NOMO-1 treated with dmso at 0.1 percent for 144 hours (cell line): ENCODE results near the gene EIF2S3.
A peak's percentile ranks its signal among the peaks of the same experiment; 100 is the strongest.
"Not testable (repeated sequence)": the region's sequence is repeated elsewhere in the genome, so short reads cannot be mapped to it uniquely, and the experiment has no call there.

Experiments used
- DNase-seq: peaks from one replicate; lab custom pipeline; 2025; ENCODE audit not compliant: unreplicated experiment; lab: John Stamatoyannopoulos, UW

The EIF2S3 gene

DNA sequence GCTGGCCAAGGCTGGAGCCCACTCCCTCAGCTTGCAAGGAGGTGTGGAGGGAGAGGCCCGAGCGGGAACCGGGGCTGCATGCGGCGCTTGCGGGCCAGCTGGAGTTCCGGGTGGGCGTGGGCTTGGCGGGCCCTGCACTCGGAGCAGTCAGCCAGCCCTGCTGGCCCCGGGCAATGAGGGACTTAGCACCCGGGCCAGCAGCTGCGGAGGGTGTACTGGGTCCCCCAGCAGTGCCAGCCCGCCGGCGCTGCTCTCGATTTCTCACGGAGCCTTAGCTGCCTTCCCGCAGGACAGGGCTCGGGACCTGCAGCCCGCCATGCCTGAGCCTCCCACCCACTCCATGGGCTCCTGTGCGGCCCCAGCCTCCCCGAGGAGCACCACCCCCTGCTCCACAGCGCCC is 5.1 kb upstream of the EIF2S3 start:
- not testable (repeated sequence) for DNase-seq

DNA sequence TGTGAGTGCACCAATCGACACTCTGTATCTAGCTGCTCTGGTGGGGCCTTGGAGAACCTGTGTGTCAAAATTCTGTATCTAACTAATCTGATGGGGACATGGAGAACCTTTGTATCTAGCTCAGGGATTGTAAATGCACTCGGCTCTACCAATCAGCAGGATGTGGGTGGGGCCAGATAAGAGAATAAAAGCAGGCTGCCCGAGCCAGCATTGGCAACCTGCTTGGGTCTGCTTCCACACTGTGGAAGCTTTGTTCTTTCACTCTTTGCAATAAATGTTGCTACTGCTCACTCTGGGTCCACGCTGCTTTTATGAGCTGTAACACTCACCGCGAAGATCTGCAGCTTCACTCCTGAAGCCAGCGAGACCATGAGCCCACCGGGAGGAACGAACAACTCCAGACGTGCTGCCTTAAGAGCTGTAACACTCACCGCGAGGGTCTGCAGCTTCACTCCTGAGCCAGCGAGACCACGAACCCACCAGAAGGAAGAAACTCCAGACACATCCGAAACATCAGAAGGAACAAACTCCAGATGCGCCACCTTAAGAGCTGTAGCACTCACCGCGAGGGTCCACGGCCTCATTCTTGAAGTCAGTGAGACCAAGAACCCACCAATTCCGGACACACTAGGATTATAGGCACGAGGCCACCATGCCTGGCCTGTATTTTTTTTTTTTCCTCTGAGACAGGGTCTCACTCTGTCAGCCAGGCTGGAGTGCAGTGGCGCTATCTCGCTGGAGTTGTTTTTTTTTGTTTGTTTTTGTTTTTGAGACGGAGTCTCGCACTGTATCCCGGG is 4.0 kb upstream of the EIF2S3 start:
- DNase-seq, result not testable (repeated sequence)

DNA sequence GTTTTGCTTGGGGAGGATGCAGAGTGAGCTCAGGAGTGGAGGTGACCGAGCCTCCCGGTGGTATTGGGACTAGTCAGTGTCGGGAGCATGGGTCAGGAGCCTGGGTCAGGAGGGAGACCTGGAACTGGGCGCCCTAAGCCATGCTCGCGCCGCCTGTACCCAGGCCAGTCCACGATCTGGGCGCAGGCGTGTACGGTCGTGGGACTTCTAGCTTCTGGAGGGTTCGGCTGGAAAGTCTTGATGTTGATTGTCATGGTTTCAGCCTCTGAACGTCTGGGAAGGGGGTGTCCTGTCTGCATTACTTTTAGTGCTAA is 244 bp downstream of the EIF2S3 start:
- DNase-seq, result no peak

DNA sequence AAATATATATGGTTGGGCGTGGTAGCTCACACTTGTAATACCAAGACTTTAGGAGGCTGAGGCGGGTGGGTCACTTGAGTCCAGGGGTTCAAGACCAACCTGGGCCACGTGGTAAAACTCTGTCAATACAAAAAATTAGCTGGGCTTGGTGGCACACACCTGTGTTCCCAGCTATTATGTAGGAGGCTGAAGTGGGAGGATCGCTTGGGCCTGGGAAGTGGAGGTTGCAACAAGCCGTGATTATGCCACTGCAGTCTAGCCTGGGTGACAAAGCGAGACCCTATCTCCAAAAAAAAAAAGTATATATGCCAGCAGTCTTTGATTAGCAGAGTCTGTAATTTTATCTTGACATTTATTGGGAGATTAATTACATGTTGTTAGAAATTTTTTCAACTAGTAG is 8.7 kb downstream of the EIF2S3 start:
- no peak for DNase-seq

DNA sequence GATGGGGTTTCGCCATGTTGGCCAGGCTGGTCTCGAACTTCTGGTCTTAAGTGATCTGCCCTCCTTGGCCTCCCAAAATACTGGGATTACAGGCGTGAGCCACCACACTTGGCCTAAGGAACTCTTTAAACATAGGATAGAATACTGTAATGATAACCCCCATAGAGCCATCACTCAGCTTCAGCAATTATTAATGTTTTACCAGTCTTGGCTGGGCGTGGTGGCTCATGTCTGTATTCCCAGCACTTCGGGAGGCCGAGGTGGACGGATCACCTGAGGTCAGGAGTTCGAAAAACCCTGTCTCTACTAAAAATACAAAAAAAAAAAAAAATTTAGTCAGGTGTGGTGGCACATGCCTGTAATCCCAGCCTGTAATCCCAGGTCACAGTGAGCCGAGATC is 15.1 kb downstream of the EIF2S3 start:
- no peak for DNase-seq

DNA sequence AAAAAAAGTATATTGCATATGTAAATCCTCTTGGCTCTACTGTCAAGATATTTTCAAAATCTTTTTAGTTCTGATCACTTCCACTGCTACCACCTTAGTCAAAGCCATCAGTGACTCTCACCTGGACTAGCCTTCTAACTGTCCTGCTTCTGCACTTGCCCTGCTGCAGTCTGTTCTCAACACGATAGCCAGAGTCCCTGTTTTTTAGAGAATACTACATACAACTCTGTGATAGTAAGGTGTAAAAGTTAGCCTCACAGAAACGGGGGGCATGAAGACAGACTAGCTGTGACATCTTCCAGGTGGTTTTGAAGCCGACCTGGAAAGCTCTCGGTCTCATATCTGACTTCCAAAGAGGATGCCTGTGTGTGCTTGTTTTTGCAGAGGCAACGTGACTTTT is 24.7 kb downstream of the EIF2S3 start:
- no peak for DNase-seq

DNA sequence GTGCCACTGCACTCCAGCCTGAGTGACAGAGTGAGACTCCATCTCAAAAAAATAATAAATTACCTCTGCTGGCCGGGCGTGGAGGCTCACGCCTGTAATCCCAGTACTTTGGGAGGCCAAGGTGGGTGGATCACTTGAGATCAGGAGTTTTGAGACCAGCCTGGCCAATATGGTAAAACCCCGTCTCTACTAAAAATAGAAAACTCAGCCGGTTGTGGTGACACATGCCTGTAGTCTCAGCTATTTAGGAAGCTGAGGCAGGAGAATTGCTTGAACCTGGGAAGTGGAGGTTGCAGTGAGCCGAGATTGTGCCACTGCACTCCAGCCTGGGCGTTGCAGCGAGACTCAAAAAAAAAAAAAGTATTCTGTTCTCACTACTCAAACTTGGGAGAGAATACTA is 25.5 kb downstream of the EIF2S3 start:
- DNase-seq, result not testable (repeated sequence)

DNA sequence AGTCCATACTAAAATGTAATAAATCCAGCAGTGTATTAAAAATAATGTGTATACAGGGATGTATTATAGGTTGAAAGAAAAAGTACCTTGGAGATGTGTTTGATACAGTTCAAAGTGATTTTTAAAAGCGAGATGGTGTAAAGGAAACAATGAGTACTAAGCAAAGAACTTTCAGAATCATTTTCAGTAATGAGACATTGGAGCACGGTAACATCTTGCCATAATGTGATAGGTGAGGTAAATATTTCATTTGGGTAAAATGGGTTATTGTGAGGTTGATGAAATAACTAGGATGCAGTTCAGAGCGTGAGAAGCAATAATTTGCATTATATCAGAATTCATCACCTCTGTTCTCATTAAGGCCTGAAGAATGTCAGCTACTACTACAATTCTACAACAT is 25.9 kb downstream of the EIF2S3 start:
- no peak for DNase-seq

DNA sequence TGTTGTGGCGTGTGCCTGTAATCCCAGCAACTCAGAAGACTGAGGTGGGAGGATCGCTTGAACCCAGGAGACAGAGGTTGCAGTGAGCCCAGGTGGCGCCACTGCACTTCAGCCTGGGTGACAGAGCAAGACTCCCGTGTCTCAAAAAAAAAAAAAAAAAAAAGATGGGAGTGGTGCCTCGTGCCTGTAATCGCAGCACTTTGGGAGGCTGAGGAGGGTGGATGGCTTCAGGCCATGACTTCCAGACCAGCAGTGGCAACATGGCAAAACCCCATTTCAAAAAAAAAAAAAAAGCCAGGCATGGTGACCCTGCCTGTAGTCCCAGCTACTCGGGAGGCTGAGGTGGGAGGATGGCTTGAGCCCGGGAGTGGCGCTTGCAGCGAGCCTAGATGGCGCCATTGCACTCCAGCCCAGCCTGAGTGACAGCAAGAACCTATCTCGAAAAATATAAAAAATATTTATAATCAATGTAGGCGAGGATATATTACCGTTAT is 27.0 kb downstream of the EIF2S3 start:
- peak; percentile 5 for DNase-seq

DNA sequence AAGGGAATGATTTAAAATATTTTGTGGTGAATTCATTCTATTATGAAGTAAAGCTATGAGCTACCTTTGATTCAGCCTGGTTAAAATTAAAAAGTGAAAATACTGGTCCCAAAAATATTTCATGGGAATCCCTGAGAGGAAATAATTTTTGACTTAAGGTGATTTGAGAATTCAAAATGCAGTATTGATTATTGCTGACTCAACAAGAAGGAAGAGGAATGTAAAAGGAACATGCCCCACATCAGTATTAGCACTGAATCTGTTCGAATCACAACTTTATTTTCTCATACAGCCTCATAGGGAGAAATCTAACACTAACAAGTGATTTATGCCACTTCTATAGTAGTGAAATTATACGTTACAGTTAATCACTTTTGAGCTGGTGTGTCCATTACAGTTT is 27.7 kb downstream of the EIF2S3 start:
- no peak for DNase-seq

DNA sequence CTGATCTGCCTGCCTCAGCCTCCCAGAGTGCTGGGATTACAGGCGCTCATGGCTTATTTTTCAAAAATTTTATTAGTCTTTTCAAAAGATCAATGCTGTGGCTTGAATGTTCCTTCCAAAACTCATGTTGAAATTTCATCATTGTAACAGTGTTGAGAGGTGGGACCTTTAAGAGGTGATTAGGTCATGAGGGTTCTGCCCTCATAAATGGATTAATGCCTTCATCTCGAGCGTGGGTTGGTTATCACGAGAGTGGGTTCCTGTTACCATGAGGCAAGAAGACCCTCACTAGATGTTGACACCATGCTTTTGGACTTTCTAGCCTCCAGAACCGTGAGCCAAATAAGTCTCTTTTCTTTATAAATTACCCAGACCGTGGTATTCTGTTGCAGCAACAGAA is 30.3 kb downstream of the EIF2S3 start:
- DNase-seq, result no peak

DNA sequence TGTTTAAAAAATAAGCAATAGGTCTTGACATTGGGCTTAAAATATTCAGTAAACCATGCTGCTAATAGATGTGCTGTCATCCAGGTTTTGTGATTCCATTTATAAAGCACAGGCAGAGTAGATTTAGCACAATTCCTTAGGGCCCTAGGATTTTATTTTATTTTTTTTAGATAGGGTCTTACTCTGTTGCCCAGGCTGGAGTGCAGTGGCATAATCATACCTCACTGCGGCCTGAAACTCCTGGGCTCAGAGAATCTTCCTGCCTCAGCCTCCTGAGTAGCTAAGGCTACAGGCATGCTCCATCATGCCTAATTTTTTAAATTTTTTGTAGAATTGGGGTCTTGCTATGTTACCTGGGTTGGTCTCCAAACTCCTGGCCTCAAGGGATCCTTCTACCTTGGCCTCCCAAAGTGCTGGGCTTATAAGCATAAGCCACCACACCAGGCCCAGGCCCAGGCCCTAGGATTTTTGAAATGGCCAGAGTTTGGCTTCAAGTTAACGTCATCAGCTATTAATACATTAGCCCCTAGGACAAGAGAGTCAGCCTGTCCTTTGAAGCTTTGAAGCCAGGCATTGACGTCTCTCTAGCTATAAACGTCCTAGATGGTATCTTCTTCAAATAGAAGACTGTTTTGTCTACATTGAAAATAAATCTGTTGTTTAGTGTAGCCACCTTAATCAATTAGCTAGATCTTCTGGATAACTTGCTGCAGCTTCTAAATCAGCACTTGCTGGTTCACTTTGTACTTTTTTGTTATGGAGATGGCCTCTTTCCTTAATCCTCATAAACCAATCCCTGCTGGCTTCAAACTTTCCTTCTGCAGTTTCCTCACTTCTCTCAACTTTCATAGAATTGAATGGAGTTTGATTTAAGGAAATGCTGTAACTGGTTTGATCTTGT is 35.8 kb downstream of the EIF2S3 start:
- no peak for DNase-seq

DNA sequence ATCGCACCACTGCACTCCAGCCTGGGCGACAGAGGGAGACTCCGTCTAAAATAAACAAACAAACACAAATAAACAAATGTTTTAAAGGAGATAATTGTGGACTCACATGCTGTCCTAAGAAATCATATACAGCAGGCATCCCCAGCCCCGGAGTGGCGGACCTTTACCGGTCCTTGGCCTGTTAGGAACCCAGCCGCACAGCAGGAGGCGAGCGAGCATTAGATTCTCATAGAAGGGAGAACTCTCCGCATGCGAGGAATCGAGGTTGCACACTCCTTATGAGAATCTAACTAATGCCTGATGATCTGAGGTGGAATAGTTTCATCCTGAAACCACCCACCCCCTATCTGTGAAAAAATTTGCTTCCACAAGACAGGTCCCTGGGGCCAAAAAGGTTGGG is 39.0 kb downstream of the EIF2S3 start:
- no peak for DNase-seq

DNA sequence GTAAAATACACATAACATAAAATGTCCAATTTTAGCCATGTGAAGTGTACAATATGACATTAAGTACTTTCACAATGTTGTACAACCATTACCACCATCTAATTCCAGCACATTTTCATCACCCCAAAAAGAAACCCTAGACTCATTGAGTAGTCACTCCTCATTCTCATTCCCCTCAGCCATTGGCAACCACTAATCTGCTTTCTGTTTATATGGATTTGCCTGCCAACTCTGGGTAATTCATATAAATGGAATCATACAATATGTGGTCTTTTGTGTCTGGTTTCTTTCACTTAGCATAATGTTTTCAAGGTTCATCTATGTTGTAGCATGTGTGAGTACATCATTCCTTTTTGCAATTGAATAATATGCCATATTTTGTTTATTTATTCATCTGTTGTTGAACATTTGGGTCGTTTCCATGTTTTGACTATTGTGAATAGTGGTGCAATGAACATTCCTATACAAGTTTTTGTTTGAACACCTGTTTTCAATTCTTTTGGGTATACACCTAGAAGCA is 43.0 kb downstream of the EIF2S3 start:
- DNase-seq, result no peak

DNA sequence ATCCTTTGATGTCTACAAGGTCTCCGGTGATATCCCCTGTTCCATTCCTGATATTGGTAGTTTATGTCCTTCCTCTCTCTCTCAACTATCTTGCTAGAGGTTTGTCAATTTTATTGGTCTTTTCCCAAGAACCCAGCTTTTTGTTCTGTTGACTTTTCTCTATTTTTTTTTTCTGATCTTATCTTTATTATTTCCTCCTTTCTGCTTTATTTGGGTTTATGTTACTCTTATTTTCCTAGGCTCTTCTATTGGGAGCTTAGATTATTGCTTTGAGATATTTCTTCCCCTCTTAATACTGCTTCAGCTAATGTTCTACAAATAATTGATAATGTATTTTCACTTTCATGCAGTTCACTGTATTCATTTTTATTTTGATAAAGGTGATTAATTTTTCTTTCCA is 44.2 kb downstream of the EIF2S3 start:
- DNase-seq, result no peak

DNA sequence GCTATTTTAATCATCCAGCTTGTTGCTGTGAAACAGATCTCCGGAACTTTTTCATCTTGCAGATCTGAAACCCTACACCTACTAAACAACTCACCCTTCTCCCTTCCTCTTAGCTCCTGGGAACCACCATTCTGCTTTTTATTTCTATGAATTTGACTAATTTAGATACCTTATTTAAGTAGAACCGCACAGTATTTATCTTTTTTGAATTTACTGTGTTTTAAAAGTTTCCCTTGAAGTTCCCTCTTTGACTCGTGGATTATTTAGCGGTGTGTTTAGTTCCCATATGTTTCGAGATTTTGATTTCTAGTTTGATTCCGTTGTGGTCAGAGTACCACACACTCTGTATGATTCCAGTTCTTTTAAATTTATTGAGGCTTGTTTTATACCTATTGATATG is 44.6 kb downstream of the EIF2S3 start:
- DNase-seq, result no peak

DNA sequence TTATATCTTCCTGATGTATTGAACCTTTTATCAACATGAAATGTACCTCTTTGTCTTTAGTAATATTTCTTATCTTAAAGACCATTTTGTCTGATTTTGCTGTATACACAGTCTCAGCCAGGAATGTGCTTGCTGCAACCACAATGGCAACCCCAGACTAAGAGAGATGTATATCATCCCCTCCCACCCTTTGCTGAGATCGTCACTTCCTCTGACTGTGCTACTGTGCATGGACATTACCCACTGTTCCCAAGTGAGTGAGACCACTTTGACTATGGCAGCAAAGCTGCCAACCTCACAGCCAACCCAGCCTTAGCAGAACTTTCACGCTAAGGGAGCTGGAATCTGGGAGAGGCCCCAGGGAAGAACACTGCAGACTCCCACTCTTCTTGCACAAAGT is 46.0 kb downstream of the EIF2S3 start:
- DNase-seq, result no peak

DNA sequence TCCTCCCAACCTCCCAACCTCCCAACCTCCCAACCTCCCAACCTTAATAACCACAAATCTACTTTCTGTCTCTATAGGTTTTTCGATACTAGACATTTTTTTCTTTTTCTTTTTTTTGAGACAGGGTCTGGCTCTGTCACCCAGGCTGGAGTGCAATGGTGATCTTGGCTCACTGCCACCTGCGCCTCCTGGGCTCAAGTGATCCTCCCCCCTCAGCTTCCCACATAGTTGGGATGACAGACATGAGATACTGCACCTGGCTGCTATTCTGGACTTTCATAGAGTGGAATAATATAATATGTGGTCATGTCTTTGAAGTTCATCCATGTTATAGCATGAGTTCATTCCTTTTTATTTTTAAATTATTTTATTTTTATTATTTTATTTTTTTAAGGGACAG is 55.3 kb downstream of the EIF2S3 start:
- DNase-seq, result no peak

DNA sequence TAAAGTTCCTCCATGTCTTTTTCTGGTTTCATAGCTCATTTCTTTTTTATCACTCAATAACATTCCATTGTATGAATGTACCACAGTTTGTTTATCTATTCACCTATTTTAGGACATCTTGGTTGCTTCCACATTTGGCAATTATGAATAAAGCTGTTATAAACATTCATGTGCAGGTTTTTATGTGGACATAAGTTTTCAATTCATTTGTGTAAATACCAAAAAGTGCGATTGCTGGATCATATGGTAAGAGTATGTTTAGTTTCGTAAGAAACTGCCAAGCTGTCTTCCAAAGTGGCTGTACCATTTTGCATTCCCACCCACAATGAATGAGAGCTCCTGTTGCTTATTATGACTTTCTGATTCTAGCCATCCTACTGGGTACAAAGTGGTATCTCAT is 58.4 kb downstream of the EIF2S3 start:
- DNase-seq, result no peak

DNA sequence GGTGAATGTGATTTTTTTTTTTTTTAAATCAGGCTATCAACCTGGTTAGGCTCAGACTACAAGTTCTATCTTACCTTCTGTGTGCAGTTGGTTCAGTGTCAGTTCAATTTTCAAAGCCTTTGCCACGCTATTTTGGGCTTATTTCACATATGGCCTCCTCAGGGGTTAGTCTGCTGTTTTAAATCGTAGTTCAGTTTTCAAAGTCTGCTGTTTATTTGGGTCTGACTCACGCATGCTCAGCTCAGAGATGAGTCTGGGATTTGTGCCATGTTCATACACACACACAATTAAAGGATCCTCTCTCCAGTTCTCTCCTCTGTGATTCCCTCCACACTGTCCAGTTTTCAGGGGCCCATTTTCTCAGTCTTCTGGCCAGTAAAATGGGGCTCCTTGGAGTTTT is 62.5 kb downstream of the EIF2S3 start:
- DNase-seq, result no peak

DNA sequence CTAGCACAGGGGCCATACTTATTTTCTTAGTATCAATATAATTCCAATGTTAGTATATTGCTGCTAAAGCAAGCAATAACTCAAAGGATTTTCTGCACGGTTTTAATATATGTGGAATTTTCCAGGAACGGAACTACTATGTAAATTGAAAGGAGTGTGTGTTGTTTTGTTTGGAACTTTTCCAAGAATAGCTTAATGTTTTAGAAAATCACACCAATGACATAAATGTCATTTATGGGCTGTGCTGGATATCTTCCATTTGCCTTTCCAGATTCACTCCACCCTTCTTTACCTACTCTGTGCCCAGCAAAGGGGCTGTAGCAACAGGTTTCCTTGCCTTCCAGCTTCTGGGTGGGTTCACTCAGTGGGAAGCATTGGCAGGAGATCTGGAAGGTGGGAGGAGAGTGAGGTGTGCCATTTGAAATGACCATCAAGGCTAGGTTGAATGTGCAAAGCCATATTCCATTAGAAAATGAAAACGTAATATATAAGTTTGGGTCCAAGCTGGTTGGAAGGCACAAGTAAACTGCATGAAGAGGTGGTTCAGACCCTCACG is 69.6 kb downstream of the EIF2S3 start:
- no peak for DNase-seq
